CD4-positive, alpha-beta T cell (primary cell): ENCODE results near the gene WSB2. TPM values are rescaled to one million over a fixed set of nuclear protein-coding genes. Genes with fewer than 3 reads are reported as not detected.

Experiments used
- ATAC-seq: fragments of 200-7000 bp; cut with Tn5 transposase; one replicate; pipeline ENCODE4 v1.10.0; 2022; ENCODE audit warnings: mild to moderate bottlenecking; ENCODE audit not compliant: poor library complexity
- CTCF ChIA-PET: fragments of 350-600 bp; sonication (Branson Sonifier 250); formaldehyde crosslinking; loops from one replicate; lab custom pipeline; 2021; ENCODE audit warnings: antibody characterized with exemption, inconsistent platforms; lab: Charles Lee
- POLR2A ChIA-PET: fragments of 350-600 bp; sonication (Branson Sonifier 250); formaldehyde crosslinking; loops from one replicate; lab custom pipeline; 2021; ENCODE audit warnings: antibody characterized with exemption, inconsistent platforms; lab: Charles Lee
- DNase-seq, 14 experiments: peaks; one replicate each; pipeline ENCODE4 v3.0.0-alpha.2; 2013 to 2020; ENCODE audit warnings: mixed read lengths in 2 of 14
- H3K27ac ChIP-seq, 2 donors: one replicate each; pipeline versions ENCODE4 v1.5.1 to v1.7.0; 2013; ENCODE audit warnings: low read length in 2 of 2, low read depth in 1 of 2, mild to moderate bottlenecking in 1 of 2
- H3K27me3 ChIP-seq, 2 experiments: 1 replicate in 1 of 2; 2 replicates in 1 of 2; pipeline versions ENCODE4 v1.6.1 to v1.7.0; 2013; ENCODE audit warnings: low read length in 2 of 2, control low read depth in 1 of 2, mild to moderate bottlenecking in 1 of 2, moderate library complexity in 1 of 2; ENCODE audit not compliant: insufficient read depth in 2 of 2, control insufficient read depth in 1 of 2
- H3K36me3 ChIP-seq: one replicate; pipeline ENCODE4 v1.6.1; 2013; ENCODE audit warnings: low read length, control low read depth; ENCODE audit not compliant: insufficient read depth
- H3K4me1 ChIP-seq: one replicate; pipeline ENCODE4 v1.6.1; 2013; ENCODE audit warnings: low read length, control low read depth; ENCODE audit not compliant: insufficient read depth
- H3K4me3 ChIP-seq: one replicate; pipeline ENCODE4 v1.5.1; 2013; ENCODE audit warnings: mild to moderate bottlenecking, low read length, moderate library complexity
- H3K9me3 ChIP-seq, 2 experiments: 1 replicate in 1 of 2; 2 replicates in 1 of 2; pipeline versions ENCODE4 v1.6.1 to v1.7.0; 2013; ENCODE audit warnings: low read length in 2 of 2, mild to moderate bottlenecking in 2 of 2, control low read depth in 1 of 2, moderate library complexity in 1 of 2; ENCODE audit not compliant: control insufficient read depth in 1 of 2, insufficient read depth in 1 of 2
- H3K27ac Mint-ChIP-seq: one replicate; pipeline ENCODE4 v1.8.0; 2020; ENCODE audit warnings: mixed read lengths
- H3K27me3 Mint-ChIP-seq: one replicate; pipeline ENCODE4 v1.8.0; 2021; ENCODE audit warnings: mixed read lengths
- H3K36me3 Mint-ChIP-seq: one replicate; pipeline ENCODE4 v1.8.0; 2021; ENCODE audit warnings: low read depth, mixed read lengths
- H3K4me1 Mint-ChIP-seq: one replicate; pipeline ENCODE4 v1.8.0; 2021; ENCODE audit warnings: low read depth, mixed read lengths
- H3K4me3 Mint-ChIP-seq: one replicate; pipeline ENCODE4 v1.8.0; 2020; ENCODE audit warnings: mild to moderate bottlenecking, mixed read lengths
- H3K9me3 Mint-ChIP-seq: one replicate; pipeline ENCODE4 v1.8.0; 2020; ENCODE audit warnings: mixed read lengths
- CTCF ChIP-seq: fragments of 200-600 bp; IDR thresholded peaks from one replicate; pipeline ENCODE4 v1.8.0; 2022; ENCODE audit warnings: antibody characterized with exemption, mild to moderate bottlenecking
- intact Hi-C, 2 experiments: fragments of 100-400 bp; cut with DNase I in 1 of 2; cut with micrococcal nuclease in 1 of 2; formaldehyde crosslinking; loops; one replicate each; pipeline versions ENCODE4 v1.15.1 to v1.9.0; 2023 to 2025; cut with DNase I, micrococcal nuclease
- total RNA-seq, 174 experiments: library from RNA in 2 of 174; stranded (reverse) in 2 of 174; gene quantifications; one replicate each; pipeline ENCODE4 v1.2.3 and lab custom pipeline; 2021 to 2026

WSB2 gene
- total RNA-seq, 2 experiments from 2014 or later, result 12.0 to 13.4 TPM

DNA sequence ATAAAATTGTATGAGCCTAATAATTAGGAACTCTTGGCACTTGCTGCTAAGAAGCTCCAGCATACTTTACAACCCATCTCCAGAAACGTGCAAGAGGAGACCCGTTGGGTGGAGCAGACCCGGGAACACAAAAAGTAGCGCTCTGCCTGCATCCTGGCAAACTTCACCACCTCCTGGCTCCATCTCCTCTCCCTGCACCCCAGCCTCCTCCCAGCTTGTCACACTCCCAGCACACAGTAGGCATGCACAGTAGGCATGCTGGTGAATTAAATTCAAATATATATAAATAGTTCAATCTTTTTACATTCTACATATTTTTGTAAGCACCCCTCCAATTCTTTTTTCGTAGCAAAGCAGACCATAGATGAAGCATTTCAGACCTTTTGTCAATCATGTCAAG, 41.6 kb upstream of the WSB2 start:
- no peak overlapping the region for H3K4me3 ChIP-seq
- peaks cover 32% of the 10 kb centered on the region for H3K27me3 Mint-ChIP-seq
- intact Hi-C loops, result no loop called here
- peaks cover 0 to 8% of the 10 kb centered on the region in 2 experiments for H3K9me3 ChIP-seq
- H3K27ac Mint-ChIP-seq, result no peak overlapping the region
- H3K36me3 Mint-ChIP-seq, result no peaks in the 10 kb centered on the region
- TF ChIP-seq CTCF, result no peak
- H3K4me1 Mint-ChIP-seq, result peaks cover 10% of the 10 kb centered on the region
- H3K4me1 ChIP-seq, result peaks cover 15% of the 10 kb centered on the region
- ATAC-seq, result no peak
- ChIA-PET CTCF (no interaction called here), POLR2A (interaction anchor here (0.6 kb wide), 1 partner anchor 18 kb away, joined by 3 read pairs; no protein-coding TSS in a partner anchor)
- H3K9me3 Mint-ChIP-seq, result no peaks in the 10 kb centered on the region
- peaks cover 14 to 17% of the 10 kb centered on the region in 2 experiments for H3K27me3 ChIP-seq
- H3K36me3 ChIP-seq, result no peaks in the 10 kb centered on the region
- peak overlapping the region; percentile 93 for H3K4me3 Mint-ChIP-seq
- no peak overlapping the region for H3K27ac ChIP-seq
- no peak for DNase-seq

GRCh38 chr12:118102070-118102469, 41.1 kb upstream of the WSB2 start:
- Mint-ChIP-seq H3K27me3 (peaks cover 30% of the 10 kb centered on the region), H3K4me3 (peak overlapping the region; percentile 49), H3K9me3 (no peaks in the 10 kb centered on the region), H3K36me3 (no peaks in the 10 kb centered on the region), H3K4me1 (peaks cover 10% of the 10 kb centered on the region), H3K27ac (no peak overlapping the region)
- DNase-seq (no peak), ATAC-seq (no peak)
- H3K4me3 ChIP-seq, result no peak overlapping the region
- ChIA-PET POLR2A (interaction anchor here (0.6 kb wide), 1 partner anchor 85 kb away, joined by 3 read pairs; the partner anchor contains the start of gene RFC5), CTCF (no interaction called here)
- peaks cover 15% of the 10 kb centered on the region for H3K4me1 ChIP-seq
- no peak for TF ChIP-seq CTCF
- H3K27ac ChIP-seq, result no peak overlapping the region
- no peaks in the 10 kb centered on the region for H3K36me3 ChIP-seq
- H3K9me3 ChIP-seq, result peaks cover 0 to 8% of the 10 kb centered on the region in 2 experiments
- peaks cover 14 to 17% of the 10 kb centered on the region in 2 experiments for H3K27me3 ChIP-seq
- intact Hi-C loops, result no loop called here

DNA sequence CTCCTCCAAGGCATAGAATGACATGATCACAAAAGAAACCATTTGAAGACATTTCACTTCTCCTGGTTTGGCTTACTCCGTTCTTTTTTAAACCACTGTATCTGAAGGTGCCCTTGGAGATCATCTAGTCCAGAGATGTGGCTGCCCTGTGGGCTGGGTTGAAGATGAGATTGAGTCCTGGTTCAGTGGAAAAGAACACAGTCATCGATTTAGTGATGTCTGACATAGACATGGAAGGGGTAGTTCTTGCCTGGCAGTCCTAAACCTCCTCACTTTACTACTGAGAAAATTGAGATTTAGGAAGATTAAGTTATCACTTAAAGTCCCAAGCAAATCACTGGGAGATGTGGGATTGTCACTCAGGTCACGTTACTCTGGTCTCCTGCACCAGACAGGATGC, 40.1 kb upstream of the WSB2 start:
- no peak overlapping the region for H3K4me3 Mint-ChIP-seq
- H3K27me3 Mint-ChIP-seq, result peaks cover 27% of the 10 kb centered on the region
- POLR2A ChIA-PET, result no interaction called here
- no peak for TF ChIP-seq CTCF
- ATAC-seq (no peak), DNase-seq (no peak)
- peaks cover 10% of the 10 kb centered on the region for H3K4me1 Mint-ChIP-seq
- Histone ChIP-seq H3K9me3 (peaks cover 0 to 8% of the 10 kb centered on the region in 2 experiments), H3K27ac (no peak overlapping the region), H3K4me3 (no peak overlapping the region), H3K27me3 (peaks cover 14 to 17% of the 10 kb centered on the region in 2 experiments), H3K4me1 (peaks cover 15% of the 10 kb centered on the region), H3K36me3 (no peaks in the 10 kb centered on the region)
- CTCF ChIA-PET, result no interaction called here
- H3K9me3 Mint-ChIP-seq, result no peaks in the 10 kb centered on the region
- no peaks in the 10 kb centered on the region for H3K36me3 Mint-ChIP-seq
- H3K27ac Mint-ChIP-seq, result no peak overlapping the region
- intact Hi-C loops, result no loop called here
